Measurements from ENCODE around the gene PCNX2. TPM values are rescaled to one million over a fixed set of nuclear protein-coding genes. Genes with fewer than 3 reads are reported as not detected.
A peak's percentile ranks its signal among the peaks of the same experiment; 100 is the strongest.

PCNX2 gene
- total and polyA plus RNA-seq, 2 experiments from 2014 or later, result 42.9 to 88.3 TPM

- Histone ChIP-seq H2AFZ (no peak overlapping the region), H3F3A (replicated peaks; ENCODE audit: low read depth) (no peaks in the 10 kb centered on the region), H3K4me3 (no peak overlapping the region), H3K4me2 (no peak overlapping the region), H3K27ac (ENCODE audit: low read depth) (no peak overlapping the region), H3K27me3 (ENCODE audit: insufficient read depth) (no peaks in the 10 kb centered on the region), H3K9me2 (ENCODE audit: insufficient read depth) (no peaks in the 10 kb centered on the region), H3K36me3 (ENCODE audit: insufficient read depth) (peaks cover 38% of the 10 kb centered on the region), H3K79me2 (replicated peaks; ENCODE audit: insufficient read depth) (peaks cover 44% of the 10 kb centered on the region), H4K20me1 (replicated peaks; ENCODE audit: insufficient read depth) (peaks cover 23% of the 10 kb centered on the region; the same call in 1 of the 2 replicates), H3K4me1 (ENCODE audit: insufficient read depth) (no peaks in the 10 kb centered on the region; the same call in 1 of the 2 replicates)
- TF ChIP-seq JUNB (IDR thresholded peaks at IDR 0.05; ENCODE audit: unreplicated experiment) (no peak), EZH2 (IDR thresholded peaks at IDR 0.05; ENCODE audit: low read depth, unreplicated experiment) (no peak)
- Mint-ChIP-seq H3K27ac (0 out of 2 replicates have a peak overlapping the region, but pooled peaks have one; percentile 14), H3K4me1 (no peaks in the 10 kb centered on the region), H3K27me3 (ENCODE audit: insufficient read depth, low read depth, poor library complexity) (peaks cover 2% of the 10 kb centered on the region), H3K4me3 (no peak overlapping the region), H3K9me3 (no peaks in the 10 kb centered on the region), H3K36me3 (ENCODE audit: low read depth) (peaks cover 38% of the 10 kb centered on the region)
- DNase-seq (ENCODE audit: low spot score) (no peak), ATAC-seq (no peak)
Observed at GRCh38 chr1:232966663-232967062, 328.9 kb downstream of the PCNX2 start.

- peaks cover 23% of the 10 kb centered on the region; the same call in 1 of the 2 replicates for H4K20me1 ChIP-seq (replicated peaks; ENCODE audit: insufficient read depth)
- H3K79me2 ChIP-seq (replicated peaks; ENCODE audit: insufficient read depth), result peaks cover 50% of the 10 kb centered on the region
- H3K27ac ChIP-seq (ENCODE audit: low read depth), result no peak overlapping the region
- no peak for ATAC-seq
- H3K4me1 Mint-ChIP-seq, result no peaks in the 10 kb centered on the region
- peak overlapping the region; percentile 67; the same call in 1 of the 2 replicates for H3K27ac Mint-ChIP-seq
- H3K4me3 ChIP-seq, result no peak overlapping the region
- H3K36me3 Mint-ChIP-seq (ENCODE audit: low read depth), result peaks cover 34% of the 10 kb centered on the region
- no peaks in the 10 kb centered on the region; the same call in 1 of the 2 replicates for H3K4me1 ChIP-seq (ENCODE audit: insufficient read depth)
- no peaks in the 10 kb centered on the region for H3F3A ChIP-seq (replicated peaks; ENCODE audit: low read depth)
- H3K27me3 Mint-ChIP-seq (ENCODE audit: insufficient read depth, low read depth, poor library complexity), result peaks cover 2% of the 10 kb centered on the region
- no peak overlapping the region for H2AFZ ChIP-seq
- DNase-seq (ENCODE audit: low spot score), result no peak
- peaks cover 31% of the 10 kb centered on the region for H3K36me3 ChIP-seq (ENCODE audit: insufficient read depth)
- no peaks in the 10 kb centered on the region for H3K27me3 ChIP-seq (ENCODE audit: insufficient read depth)
- no peaks in the 10 kb centered on the region for H3K9me3 Mint-ChIP-seq
- no peak overlapping the region for H3K4me2 ChIP-seq
- H3K9me2 ChIP-seq (ENCODE audit: insufficient read depth), result no peaks in the 10 kb centered on the region
- no peak overlapping the region for H3K4me3 Mint-ChIP-seq
- no peak for TF ChIP-seq POLR2AphosphoS5 (IDR thresholded peaks at IDR 0.05; ENCODE audit: low read depth)
- TF ChIP-seq ZNF114 (CRISPR knock-in tag; IDR thresholded peaks at IDR 0.05), result no peak
- no peak for TF ChIP-seq ETS1 (IDR thresholded peaks at IDR 0.05)
- TF ChIP-seq STAT1 (IDR thresholded peaks at IDR 0.05; ENCODE audit: unreplicated experiment), result no peak
- TF ChIP-seq EZH2phosphoT487 (IDR thresholded peaks at IDR 0.05; ENCODE audit: unreplicated experiment), result no peak
- TF ChIP-seq REST (IDR thresholded peaks at IDR 0.05; ENCODE audit: unreplicated experiment), result no peak
- no peak for TF ChIP-seq JUNB (IDR thresholded peaks at IDR 0.05; ENCODE audit: unreplicated experiment)
- TF ChIP-seq ZNF462 (CRISPR knock-in tag; IDR thresholded peaks at IDR 0.05), result no peak
- no peak for TF ChIP-seq EZH2 (IDR thresholded peaks at IDR 0.05; ENCODE audit: low read depth, unreplicated experiment)
- no peak for TF ChIP-seq CREB1 (CRISPR knock-in tag; IDR thresholded peaks at IDR 0.05; ENCODE audit: low read depth)
- no peak for TF ChIP-seq NANOG (IDR thresholded peaks at IDR 0.05; ENCODE audit: borderline replicate concordance)
- no peak for TF ChIP-seq ZNF331 (CRISPR knock-in tag; IDR thresholded peaks at IDR 0.05; ENCODE audit: low read depth)
Observed at GRCh38 chr1:232965912-232966217, 329.7 kb downstream of the PCNX2 start.
